HG03066 (cell line): ENCODE measurements around the gene CHCHD6.

Experiments
- ATAC-seq: cut with Tn5 transposase; IDR thresholded peaks from one replicate; pipeline ENCODE4 v1.9.1; 2021; ENCODE audit warnings: low read depth; ENCODE audit not compliant: unreplicated experiment

Gene CHCHD6

GRCh38 chr3:126668450-126669401 is 35.3 kb upstream of the CHCHD6 start:
- no peak for ATAC-seq

- no peak for ATAC-seq
Observed at GRCh38 chr3:126671521-126671920, 32.5 kb upstream of the CHCHD6 start.

GRCh38 chr3:126672340-126672739 is 31.7 kb upstream of the CHCHD6 start:
- no peak for ATAC-seq

GRCh38 chr3:126672741-126673140 is 31.3 kb upstream of the CHCHD6 start:
- no peak for ATAC-seq

- ATAC-seq, result no peak
Observed at GRCh38 chr3:126676919-126677705, 26.9 kb upstream of the CHCHD6 start.

- no peak for ATAC-seq
Observed at GRCh38 chr3:126677862-126678503, 26.1 kb upstream of the CHCHD6 start.

- no peak for ATAC-seq
Observed at GRCh38 chr3:126678693-126679317, 25.2 kb upstream of the CHCHD6 start.

- peak; percentile 56 for ATAC-seq
Observed at GRCh38 chr3:126679318-126679751, 24.7 kb upstream of the CHCHD6 start.

- no peak for ATAC-seq
Observed at GRCh38 chr3:126679831-126680666, 24.0 kb upstream of the CHCHD6 start.

- no peak for ATAC-seq
Observed at GRCh38 chr3:126680667-126681055, 23.4 kb upstream of the CHCHD6 start.

GRCh38 chr3:126682009-126682408 is 22.0 kb upstream of the CHCHD6 start:
- no peak for ATAC-seq

- ATAC-seq, result no peak
Observed at GRCh38 chr3:126683069-126683468, 21.0 kb upstream of the CHCHD6 start.

- no peak for ATAC-seq
Observed at GRCh38 chr3:126684218-126684751, 19.8 kb upstream of the CHCHD6 start.

- ATAC-seq, result no peak
Observed at GRCh38 chr3:126685021-126685420, 19.0 kb upstream of the CHCHD6 start.

GRCh38 chr3:126685493-126685892 is 18.5 kb upstream of the CHCHD6 start:
- ATAC-seq, result no peak

- no peak for ATAC-seq
Observed at GRCh38 chr3:126691765-126692164, 12.3 kb upstream of the CHCHD6 start.

GRCh38 chr3:126692858-126693257 is 11.2 kb upstream of the CHCHD6 start:
- no peak for ATAC-seq

GRCh38 chr3:126693921-126694320 is 10.1 kb upstream of the CHCHD6 start:
- ATAC-seq, result no peak

- no peak for ATAC-seq
Observed at GRCh38 chr3:126696701-126697267, 7.3 kb upstream of the CHCHD6 start.
